Neuronal stem cell (in vitro differentiated cells): ENCODE data around the gene FAAP100.

Experiments
- DNase-seq: peaks from one replicate; pipeline ENCODE4 v3.0.0-alpha.2; 2013; ENCODE audit warnings: low spot score
- H2AFZ ChIP-seq: one replicate; pipeline ENCODE4 v1.6.1; 2013; ENCODE audit warnings: mild to moderate bottlenecking, low read length, inconsistent platforms
- H2AK5ac ChIP-seq: 2 replicates; pipeline ENCODE4 v1.6.1; 2013; ENCODE audit warnings: low read depth, mild to moderate bottlenecking, inconsistent platforms, low read length, moderate library complexity, mixed read lengths
- H2BK120ac ChIP-seq: 2 replicates; pipeline ENCODE4 v1.6.1; 2013; ENCODE audit warnings: low read depth, mild to moderate bottlenecking, inconsistent platforms, low read length, moderate library complexity, mixed read lengths
- H2BK12ac ChIP-seq: one replicate; pipeline ENCODE4 v1.6.1; 2013; ENCODE audit warnings: low read length, inconsistent platforms
- H2BK15ac ChIP-seq: 2 replicates; pipeline ENCODE4 v1.6.1; 2013; ENCODE audit warnings: mild to moderate bottlenecking, low read length, inconsistent platforms, mixed read lengths
- H2BK5ac ChIP-seq: one replicate; pipeline ENCODE4 v1.6.1; 2013; ENCODE audit warnings: inconsistent platforms, mild to moderate bottlenecking, low read length, moderate library complexity
- H3K14ac ChIP-seq: one replicate; pipeline ENCODE4 v1.6.1; 2013; ENCODE audit warnings: low read length, inconsistent platforms
- H3K18ac ChIP-seq: 2 replicates; pipeline ENCODE4 v1.6.1; 2013; ENCODE audit warnings: low read length, inconsistent platforms
- H3K23ac ChIP-seq: 2 replicates; pipeline ENCODE4 v1.6.1; 2013; ENCODE audit warnings: low read depth, mild to moderate bottlenecking, mixed read lengths, low read length, inconsistent platforms; ENCODE audit not compliant: poor library complexity
- H3K27ac ChIP-seq: replicated peaks from 3 replicates; pipeline ENCODE4 v1.5.1; 2013; ENCODE audit warnings: low read length, inconsistent platforms
- H3K27me3 ChIP-seq, 3 experiments: 2 replicates each; pipeline ENCODE4 v1.6.1; 2013; ENCODE audit warnings: low read length in 3 of 3, mild to moderate bottlenecking in 2 of 3, inconsistent platforms in 1 of 3, low read depth in 1 of 3, mixed read lengths in 1 of 3, moderate library complexity in 1 of 3; ENCODE audit not compliant: control insufficient read depth in 3 of 3, insufficient read depth in 3 of 3
- H3K36me3 ChIP-seq, 2 donors: replicated peaks in 1 of 2; 2 replicates each; pipeline ENCODE4 v1.6.1; 2013; ENCODE audit warnings: low read length in 2 of 2; ENCODE audit not compliant: control insufficient read depth in 2 of 2, insufficient read depth in 2 of 2
- H3K4ac ChIP-seq: 2 replicates; pipeline ENCODE4 v1.6.1; 2013; ENCODE audit warnings: inconsistent platforms, mild to moderate bottlenecking, low read length, moderate library complexity
- H3K4me1 ChIP-seq, 2 donors: 1 replicate in 1 of 2; 2 replicates in 1 of 2; pipeline ENCODE4 v1.6.1; 2013; ENCODE audit warnings: low read length in 2 of 2, low read depth in 1 of 2; ENCODE audit not compliant: control insufficient read depth in 2 of 2, insufficient read depth in 1 of 2
- H3K4me2 ChIP-seq: one replicate; pipeline ENCODE4 v1.6.1; 2013; ENCODE audit warnings: mild to moderate bottlenecking, low read length, inconsistent platforms; ENCODE audit not compliant: insufficient read depth, poor library complexity, severe bottlenecking
- H3K4me3 ChIP-seq, 2 donors: 2 replicates each; pipeline ENCODE4 v1.5.1; 2013; ENCODE audit warnings: low read length in 2 of 2, mild to moderate bottlenecking in 2 of 2, inconsistent platforms in 1 of 2, moderate library complexity in 1 of 2
- H3K79me1 ChIP-seq: one replicate; pipeline ENCODE4 v1.6.1; 2013; ENCODE audit warnings: low read depth, mild to moderate bottlenecking, inconsistent platforms, low read length, moderate library complexity
- H3K9ac ChIP-seq: one replicate; pipeline ENCODE4 v1.6.1; 2013; ENCODE audit warnings: mild to moderate bottlenecking, low read depth, low read length, inconsistent platforms; ENCODE audit not compliant: poor library complexity
- H3K9me3 ChIP-seq, 2 donors: replicated peaks in 1 of 2; 2 replicates each; pipeline versions ENCODE3 to v1.6.1; 2013; ENCODE audit warnings: low read length in 2 of 2, mild to moderate bottlenecking in 2 of 2, inconsistent platforms in 1 of 2, low read depth in 1 of 2, mixed read lengths in 1 of 2, moderate library complexity in 1 of 2; ENCODE audit not compliant: control insufficient read depth in 2 of 2, insufficient read depth in 1 of 2
- H4K8ac ChIP-seq: one replicate; pipeline ENCODE4 v1.6.1; 2013; ENCODE audit warnings: low read depth, mild to moderate bottlenecking, inconsistent platforms, low read length, moderate library complexity
- H4K91ac ChIP-seq: one replicate; pipeline ENCODE4 v1.6.1; 2013; ENCODE audit warnings: low read length, low read depth, mild to moderate bottlenecking, inconsistent platforms; ENCODE audit not compliant: poor library complexity
- WGBS, 2 donors: extraction: QIAGEN DNeasy Blood & Tissue Kit; methylation state at CpG; one replicate each; pipeline ENCODE4 v1.1.7; 2013; ENCODE audit warnings: missing lambda C conversion rate in 2 of 2, mixed read lengths in 1 of 2; ENCODE audit not compliant: insufficient read length in 2 of 2, insufficient replicate concordance in 1 of 2; ENCODE audit errors: extremely low coverage in 2 of 2; 5-methylcytosine and 5-hydroxymethylcytosine counted together

FAAP100 gene

DNA sequence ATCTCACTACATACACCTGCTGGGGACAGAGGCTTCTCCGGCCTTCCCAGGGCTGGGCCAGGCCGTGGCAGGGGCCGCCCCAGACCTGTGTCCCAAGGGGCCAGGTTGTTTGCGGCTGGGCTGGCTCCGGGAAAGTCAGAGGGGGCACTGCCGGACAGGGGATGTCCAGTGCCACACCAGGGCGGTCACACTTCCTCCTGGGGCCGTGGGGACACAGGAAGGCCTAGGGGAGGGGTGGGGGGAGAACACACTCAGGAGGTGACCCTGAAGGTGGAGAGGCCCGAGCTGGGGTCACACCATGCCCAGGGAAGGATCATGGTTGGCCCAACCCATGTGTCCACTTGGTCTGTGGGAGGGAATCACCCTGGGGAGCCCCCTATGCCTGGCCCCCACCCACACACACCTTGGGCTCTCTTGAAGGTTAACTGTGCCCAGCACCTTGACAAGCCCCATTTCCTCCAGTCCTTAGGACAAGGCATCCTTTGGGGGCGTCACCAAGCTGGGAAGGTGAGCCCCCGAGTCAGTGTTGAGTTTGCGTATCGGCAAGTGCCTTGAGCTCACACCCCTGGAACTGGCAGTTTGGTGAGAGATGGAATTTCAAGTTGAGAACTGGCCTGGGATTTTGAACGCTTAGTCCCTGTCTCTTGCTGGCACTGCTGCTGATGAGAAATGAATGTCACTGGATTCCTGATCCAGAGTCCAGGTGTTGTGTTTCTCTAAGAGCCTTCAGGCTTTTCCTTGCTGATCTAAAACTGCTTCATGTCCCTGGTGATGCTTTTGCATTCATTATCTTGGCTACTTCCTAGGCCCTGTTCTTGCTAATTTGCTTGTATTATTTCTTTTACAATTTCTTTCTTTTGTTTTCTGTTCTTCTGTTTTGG, 31.9 kb downstream of the FAAP100 start:
- Histone ChIP-seq H4K8ac (no peak overlapping the region), H3K4ac (peak overlapping the region; percentile 53), H2BK5ac (no peak overlapping the region), H3K27ac (no peak overlapping the region), H2AFZ (no peak overlapping the region), H3K18ac (peak overlapping the region; percentile 94), H2BK15ac (peak overlapping the region; percentile 89), H3K36me3 (no peaks in the 10 kb centered on the region), H3K4me1 (peaks cover 29 to 43% of the 10 kb centered on the region in 2 donors), H3K14ac (no peak overlapping the region), H4K91ac (no peak overlapping the region), H2BK12ac (no peak overlapping the region), H3K9me3 (no peaks in the 10 kb centered on the region), H3K9ac (no peak overlapping the region), H3K27me3 (peaks cover 0 to 43% (median 14%) of the 10 kb centered on the region in 3 experiments), H3K23ac (peak overlapping the region; percentile 97), H3K4me3 (no peak overlapping the region), H2BK120ac (no peak overlapping the region), H2AK5ac (peak overlapping the region; percentile 96), H3K79me1 (peaks cover 12% of the 10 kb centered on the region), H3K4me2 (no peak overlapping the region)
- no peak for DNase-seq
- WGBS, 2 donors = no CpG with 5 or more reads among the region's 14 CpGs

- Histone ChIP-seq H2BK12ac (peak overlapping the region; percentile 73), H3K79me1 (peaks cover 12% of the 10 kb centered on the region), H2AK5ac (peak overlapping the region; percentile 96), H3K23ac (peak overlapping the region; percentile 97), H3K27me3 (peaks cover 0 to 43% (median 14%) of the 10 kb centered on the region in 3 experiments), H3K9ac (peak overlapping the region; percentile 44), H3K36me3 (no peaks in the 10 kb centered on the region), H3K27ac (no peak overlapping the region), H3K4me3 (peak overlapping the region in 1 of 2 donors; percentile 69), H4K8ac (peak overlapping the region; percentile 70), H2BK5ac (no peak overlapping the region), H3K4me1 (peaks cover 29 to 43% of the 10 kb centered on the region in 2 donors), H4K91ac (no peak overlapping the region), H3K4ac (no peak overlapping the region), H3K14ac (peak overlapping the region; percentile 94), H3K18ac (peak overlapping the region; percentile 94), H2BK15ac (peak overlapping the region; percentile 89), H2AFZ (no peak overlapping the region), H3K4me2 (peak overlapping the region; percentile 69), H2BK120ac (no peak overlapping the region), H3K9me3 (no peaks in the 10 kb centered on the region)
- WGBS, 2 donors = no CpG with 5 or more reads among the region's 61 CpGs
- DNase-seq = no peak
Observed at GRCh38 chr17:81519284-81520020, 32.7 kb downstream of the FAAP100 start.

GRCh38 chr17:81518785-81519283, 33.3 kb downstream of the FAAP100 start:
- Histone ChIP-seq H2AFZ (no peak overlapping the region), H3K18ac (peak overlapping the region; percentile 94), H2BK120ac (no peak overlapping the region), H3K27me3 (peaks cover 0 to 43% (median 14%) of the 10 kb centered on the region in 3 experiments), H2BK15ac (peak overlapping the region; percentile 83), H3K4me1 (peaks cover 29 to 38% of the 10 kb centered on the region in 2 donors), H2BK5ac (no peak overlapping the region), H2BK12ac (no peak overlapping the region), H3K14ac (peak overlapping the region; percentile 94), H3K4me3 (peak overlapping the region in 1 of 2 donors; percentile 69), H3K79me1 (peaks cover 13% of the 10 kb centered on the region), H3K4me2 (peak overlapping the region; percentile 69), H4K91ac (no peak overlapping the region), H2AK5ac (peak overlapping the region; percentile 94), H3K23ac (peak overlapping the region; percentile 97), H3K9ac (peak overlapping the region; percentile 44), H4K8ac (peak overlapping the region; percentile 70), H3K4ac (no peak overlapping the region), H3K36me3 (no peaks in the 10 kb centered on the region), H3K9me3 (no peaks in the 10 kb centered on the region), H3K27ac (no peak overlapping the region)
- WGBS, 2 donors = no CpG with 5 or more reads among the region's 47 CpGs
- no peak for DNase-seq
